Suppressor macrophage (primary cell): ENCODE results near the gene USP10.
A peak's percentile ranks its signal among the peaks of the same experiment; 100 is the strongest.
"Not testable (repeated sequence)": the region's sequence is repeated elsewhere in the genome, so short reads cannot be mapped to it uniquely, and the experiment has no call there.

ENCODE experiments used
- DNase-seq, 4 experiments: peaks; one replicate each; pipeline ENCODE4 v3.0.0-alpha.2; 2020 to 2022

USP10 gene

GRCh38 chr16:84728853-84729424 is 29.1 kb downstream of the USP10 start:
- no peak for DNase-seq

GRCh38 chr16:84729716-84730320 is 30.0 kb downstream of the USP10 start:
- DNase-seq: peak in 1 of 4 experiments; percentile 20

GRCh38 chr16:84730406-84731106 is 30.8 kb downstream of the USP10 start:
- peak; percentile 72 to 86 (median 79) for DNase-seq

- not testable (repeated sequence) for DNase-seq
Measured at GRCh38 chr16:84732332-84732673, 32.5 kb downstream of the USP10 start.

- DNase-seq: no peak
Measured at GRCh38 chr16:84732674-84733352, 33.0 kb downstream of the USP10 start.

- no peak for DNase-seq
Measured at GRCh38 chr16:84735849-84736586, 36.2 kb downstream of the USP10 start.

- peak in 1 of 4 experiments; percentile 31 for DNase-seq
Measured at GRCh38 chr16:84737192-84738011, 37.6 kb downstream of the USP10 start.

- DNase-seq: peak; percentile 82 to 92 (median 88)
Measured at GRCh38 chr16:84738255-84739038, 38.6 kb downstream of the USP10 start.

- peak; percentile 46 to 72 (median 52) for DNase-seq
Measured at GRCh38 chr16:84739349-84740124, 39.7 kb downstream of the USP10 start.

- no peak for DNase-seq
Measured at GRCh38 chr16:84740596-84741116, 40.9 kb downstream of the USP10 start.

GRCh38 chr16:84741340-84741830 is 41.6 kb downstream of the USP10 start:
- peak; percentile 63 to 81 (median 70) for DNase-seq

GRCh38 chr16:84742641-84743092 is 42.9 kb downstream of the USP10 start:
- DNase-seq: peak; percentile 43 to 79 (median 72)

GRCh38 chr16:84746231-84746630 is 46.4 kb downstream of the USP10 start:
- no peak for DNase-seq

- no peak for DNase-seq
Measured at GRCh38 chr16:84746875-84747274, 47.1 kb downstream of the USP10 start.

- DNase-seq: not testable (repeated sequence)
Measured at GRCh38 chr16:84748247-84748646, 48.4 kb downstream of the USP10 start.

GRCh38 chr16:84749072-84749471 is 49.3 kb downstream of the USP10 start:
- DNase-seq: no peak

GRCh38 chr16:84749815-84750214 is 50.0 kb downstream of the USP10 start:
- DNase-seq: no peak

GRCh38 chr16:84750575-84750974 is 50.8 kb downstream of the USP10 start:
- DNase-seq: no peak

- DNase-seq: peak; percentile 62 to 74 (median 68)
Measured at GRCh38 chr16:84751241-84751640, 51.4 kb downstream of the USP10 start.

- peak; percentile 44 to 88 (median 73) for DNase-seq
Measured at GRCh38 chr16:84751947-84752346, 52.1 kb downstream of the USP10 start.
